ENCODE data around the gene ANKRD20A1. TPM values are rescaled to one million over a fixed set of nuclear protein-coding genes. Genes with fewer than 3 reads are reported as not detected.
A peak's percentile ranks its signal among the peaks of the same experiment; 100 is the strongest.
"Not testable (repeated sequence)": the region's sequence is repeated elsewhere in the genome, so short reads cannot be mapped to it uniquely, and the experiment has no call there.

The ANKRD20A1 gene
- total RNA-seq (2021) (not detected in 2 replicates), Bru-seq, nascent RNA (percentile 8 among the genes with signal in this experiment), BruChase-seq, experiment 1, labeled RNA remaining after a 2-hour chase (percentile 5 among the genes with signal in this experiment), BruChase-seq, experiment 2, labeled RNA remaining after a 6-hour chase (percentile 1 among the genes with signal in this experiment)
- long read RNA-seq, result 0 reads

- H3K4me3 ChIP-seq (ENCODE audit: low read depth, low read length, poor library complexity, severe bottlenecking); POLR2A ChIA-PET (ENCODE audit: low non-redundant PET): not testable (repeated sequence)
Measured at GRCh38 chr9:67858871-67859270, at the start of gene ANKRD20A1. Gene ANKRD20A1 (plus strand): TSS chr9:67858931. CDS start chr9:67859427, 496 bp downstream.

DNA sequence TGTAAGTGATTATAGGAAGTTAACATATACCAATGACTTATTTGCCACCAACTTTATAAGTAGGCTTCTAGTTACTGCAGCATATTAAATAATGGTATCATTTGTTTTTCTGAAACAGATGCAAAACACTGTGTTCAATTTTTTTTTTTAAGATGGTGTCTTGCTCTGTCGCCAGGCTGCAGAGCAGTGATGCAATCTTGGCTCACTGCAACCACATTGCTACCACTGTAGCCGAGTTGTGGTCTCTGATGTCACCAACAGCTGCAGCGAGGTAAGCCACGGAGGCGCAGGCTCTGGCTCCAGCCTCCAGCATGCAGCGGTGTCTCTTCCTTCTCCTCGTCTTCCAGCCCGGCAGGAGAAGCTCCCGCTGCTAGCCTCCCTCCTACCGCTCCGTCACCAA is 26.6 kb upstream of the ANKRD20A1 start:
- H3K4me1 ChIP-seq (ENCODE audit: insufficient read depth, low read length, poor library complexity, severe bottlenecking); H3K27me3 ChIP-seq (replicated peaks; ENCODE audit: insufficient read depth, low read depth, low read length, poor library complexity); DNase-seq (ENCODE audit: low spot score); POLR2A ChIA-PET (ENCODE audit: low non-redundant PET); H3K9me3 ChIP-seq (ENCODE audit: low read depth, low read length, poor library complexity, severe bottlenecking); BruUV-seq (replicated peaks); CTCF ChIA-PET; H3K36me3 ChIP-seq (ENCODE audit: insufficient read depth, low read length, poor library complexity, severe bottlenecking); intact Hi-C loops (cut with micrococcal nuclease; ENCODE audit: unreplicated experiment); H3K4me3 ChIP-seq (ENCODE audit: low read depth, low read length, poor library complexity, severe bottlenecking); H3K27ac ChIP-seq (ENCODE audit: low read depth, low read length, poor library complexity, severe bottlenecking): not testable (repeated sequence)

More at GRCh38 chr9:67858871-67859270, at the start of gene ANKRD20A1:
- H3K4me1 ChIP-seq (ENCODE audit: insufficient read depth, low read length, poor library complexity, severe bottlenecking); H3K36me3 ChIP-seq (ENCODE audit: insufficient read depth, low read length, poor library complexity, severe bottlenecking); BruUV-seq (replicated peaks); H3K9me3 ChIP-seq (ENCODE audit: low read depth, low read length, poor library complexity, severe bottlenecking); CTCF ChIA-PET; H3K27me3 ChIP-seq (replicated peaks; ENCODE audit: insufficient read depth, low read depth, low read length, poor library complexity); DNase-seq (ENCODE audit: low spot score); intact Hi-C loops (cut with micrococcal nuclease; ENCODE audit: unreplicated experiment); H3K27ac ChIP-seq (ENCODE audit: low read depth, low read length, poor library complexity, severe bottlenecking): not testable (repeated sequence)

Measured in A673 (cell line).